GM12892 (cell line): ENCODE results near the gene SRRM5. TPM values are rescaled to one million over a fixed set of nuclear protein-coding genes. Genes with fewer than 3 reads are reported as not detected.

ENCODE experiments used
- DNase-seq: peaks from one replicate; pipeline ENCODE4 v3.0.0; 2011; ENCODE audit not compliant: insufficient read length
- FAIRE-seq: peaks from 2 replicates; lab custom pipeline; 2011; peaks lifted over from hg19 to GRCh38; lab: Jason Lieb, UNC
- POLR2A ChIP-seq: IDR thresholded peaks from 2 replicates; pipeline ENCODE4 v1.6.1; 2011; ENCODE audit warnings: low read depth, low read length, control low read depth
- POLR2AphosphoS5 ChIP-seq: IDR thresholded peaks from 2 replicates; pipeline ENCODE4 v1.6.1; 2011; ENCODE audit warnings: low read depth, low read length, control low read depth
- TAF1 ChIP-seq: IDR thresholded peaks from 2 replicates; pipeline ENCODE4 v1.6.1; 2011; ENCODE audit warnings: low read depth, mild to moderate bottlenecking, control low read depth, low read length, borderline replicate concordance
- polyA plus RNA-seq: library from polyadenylated mRNA; unstranded; fragments of >200 nt; gene quantifications from one replicate; pipeline ENCODE4 v1.2.1, GENCODE V29; 2012; ENCODE audit warnings: missing spikeins, inconsistent platforms; ENCODE audit not compliant: missing spikeins

SRRM5 gene
- 0.34 TPM for polyA plus RNA-seq

DNA sequence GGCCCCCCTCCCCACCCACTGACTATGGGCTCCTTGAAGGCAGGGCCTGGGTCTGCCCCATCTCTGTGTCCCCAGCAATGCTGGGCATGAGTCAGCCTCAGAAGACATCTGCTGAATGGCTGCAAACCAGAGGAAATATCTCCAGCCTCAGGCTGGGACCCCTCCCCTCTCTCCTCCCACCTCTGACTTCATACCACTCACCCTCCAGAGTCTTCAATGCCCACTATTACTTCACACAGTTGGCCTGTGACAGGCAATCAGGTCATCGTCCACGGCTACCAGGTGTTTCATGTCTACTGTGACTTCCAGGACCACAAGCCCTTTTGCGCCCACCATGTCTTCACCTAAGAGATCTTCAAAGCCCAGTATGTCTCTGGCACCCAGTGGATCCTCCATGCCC, at the start of gene SRRM5:
TSS of gene SRRM5 (plus strand) at position 301 of the 400 bp plus-strand sequence. CDS start at position 335, 34 bp downstream.
- FAIRE-seq (no peak), DNase-seq (no peak)
- no peak for TF ChIP-seq TAF1
- TF ChIP-seq POLR2A = no peak
- TF ChIP-seq POLR2AphosphoS5 = no peak

DNA sequence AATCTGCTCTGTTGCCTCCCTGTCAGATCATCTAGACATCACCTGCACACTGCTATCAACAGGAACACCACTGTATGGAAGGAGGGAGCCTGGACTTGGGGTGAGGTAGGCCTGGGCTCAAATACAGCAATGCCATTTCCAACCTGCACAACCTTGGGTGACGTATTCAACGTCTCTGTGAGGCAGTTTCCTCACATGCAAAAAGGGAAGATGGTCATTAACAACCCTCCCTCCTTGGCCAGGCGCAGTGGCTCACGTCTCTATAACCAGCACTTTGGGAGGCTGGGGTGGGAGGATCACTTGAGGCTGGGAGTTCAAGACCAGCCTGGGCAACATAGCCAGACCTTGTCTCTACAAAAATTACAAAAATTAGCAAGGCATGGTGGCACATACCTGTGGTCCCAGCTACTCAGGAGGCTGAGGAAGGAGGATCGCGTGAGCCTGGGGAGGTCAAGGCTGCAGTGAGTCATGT, 49.6 kb upstream of the SRRM5 start:
- no peak for FAIRE-seq

GRCh38 chr19:43562698-43563241, 49.1 kb upstream of the SRRM5 start:
- no peak for DNase-seq
- no peak for TF ChIP-seq TAF1
- no peak; the same call in 1 of the 2 replicates for TF ChIP-seq POLR2AphosphoS5
- TF ChIP-seq POLR2A = no peak
- peak; percentile 88 for FAIRE-seq

More for the DNA sequence above, 49.6 kb upstream of the SRRM5 start:
- TF ChIP-seq POLR2AphosphoS5 (no peak), TAF1 (no peak), POLR2A (no peak)
- DNase-seq = no peak

DNA sequence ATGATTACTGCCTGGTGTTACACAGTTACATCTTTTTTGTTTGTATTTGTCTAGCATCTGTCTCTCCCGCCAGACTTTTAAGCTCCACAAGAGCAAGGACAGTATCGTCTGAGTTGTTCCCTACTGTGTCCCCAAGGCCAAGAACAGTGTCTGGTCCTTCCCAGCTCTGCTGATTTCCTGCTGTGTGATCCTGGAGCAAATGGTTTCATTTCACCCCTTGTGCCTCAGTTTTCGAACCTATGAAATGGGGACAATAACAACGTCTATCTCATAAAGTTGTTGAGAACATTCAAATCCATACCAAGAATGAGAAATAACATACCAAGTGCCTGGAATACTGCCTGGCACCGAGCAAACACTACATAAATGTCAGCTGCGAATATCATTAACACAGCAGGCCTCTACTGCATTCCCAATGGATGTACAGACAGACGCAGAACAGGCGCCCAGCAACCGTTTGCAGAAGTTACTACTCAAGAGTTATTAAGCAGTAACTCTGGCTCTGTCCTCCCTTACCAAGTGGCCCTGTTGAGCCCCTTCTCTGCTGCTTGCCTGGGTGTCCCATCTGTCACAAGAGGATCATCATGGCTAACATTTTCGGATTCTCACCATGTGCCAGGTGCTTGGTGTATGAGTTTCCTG, 48.0 kb upstream of the SRRM5 start:
- TF ChIP-seq TAF1 (no peak), POLR2AphosphoS5 (no peak), POLR2A (no peak)
- no peak for FAIRE-seq
- no peak for DNase-seq

- DNase-seq (no peak), FAIRE-seq (no peak)
- TF ChIP-seq TAF1 (no peak), POLR2AphosphoS5 (no peak), POLR2A (no peak)
These were observed 47.1 kb upstream of the SRRM5 start for GRCh38 chr19:43564800-43565199.

DNA sequence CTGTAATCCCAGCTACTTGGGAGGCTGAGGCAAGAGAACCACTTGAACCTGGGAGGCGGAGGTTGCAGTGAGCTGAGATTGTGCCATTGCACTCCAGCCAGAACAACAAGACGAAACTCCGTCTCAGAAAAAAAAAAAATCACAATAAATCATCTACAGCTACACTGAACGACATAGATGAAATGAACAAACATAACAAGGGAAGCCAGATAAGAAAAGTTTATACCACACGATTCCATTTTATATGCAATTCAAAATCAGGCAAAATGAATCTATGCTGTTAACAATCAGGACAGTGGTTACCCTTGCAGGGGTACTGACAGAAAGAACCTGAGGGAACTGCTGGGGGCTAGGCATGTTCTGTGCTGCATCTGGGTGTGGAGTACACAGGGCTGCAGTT, 42.2 kb upstream of the SRRM5 start:
- DNase-seq (no peak), FAIRE-seq (no peak)
- TF ChIP-seq POLR2AphosphoS5 = no peak
- no peak for TF ChIP-seq POLR2A
- TF ChIP-seq TAF1 = no peak

DNA sequence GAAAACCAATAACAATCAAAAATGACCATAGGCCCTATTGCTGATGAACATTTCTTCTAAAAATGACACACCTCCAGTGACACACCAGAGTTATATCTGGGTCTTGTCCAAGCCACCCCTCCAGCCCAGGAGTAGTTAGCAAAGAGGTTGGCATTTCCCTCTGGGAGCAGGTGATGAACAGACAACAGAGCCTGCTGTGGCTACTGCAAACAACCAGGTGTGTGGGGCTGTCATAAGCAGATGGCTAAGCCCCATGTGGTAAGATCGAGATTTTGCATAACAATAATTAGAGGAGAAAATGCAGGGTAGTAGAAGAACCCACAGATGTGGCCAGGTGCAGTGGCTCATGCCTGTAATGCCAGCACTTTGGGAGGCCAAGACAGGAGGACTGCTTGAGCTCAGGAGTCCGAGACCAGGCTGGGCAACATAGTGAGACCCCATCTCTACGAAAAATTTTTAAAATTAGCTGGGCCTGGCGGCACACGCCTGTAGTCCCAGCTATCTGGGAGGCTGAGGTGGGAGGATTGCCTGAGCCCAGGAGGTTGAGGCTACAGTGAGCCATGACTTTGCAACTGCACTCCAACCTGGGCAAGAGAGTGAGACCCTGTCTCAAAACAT, 41.6 kb upstream of the SRRM5 start:
- TF ChIP-seq POLR2AphosphoS5 = no peak
- no peak for TF ChIP-seq POLR2A
- no peak for TF ChIP-seq TAF1
- DNase-seq (no peak), FAIRE-seq (no peak)

GRCh38 chr19:43572171-43572588, 39.7 kb upstream of the SRRM5 start:
- FAIRE-seq (no peak), DNase-seq (no peak)
- TF ChIP-seq POLR2AphosphoS5 (no peak), POLR2A (no peak), TAF1 (no peak)

DNA sequence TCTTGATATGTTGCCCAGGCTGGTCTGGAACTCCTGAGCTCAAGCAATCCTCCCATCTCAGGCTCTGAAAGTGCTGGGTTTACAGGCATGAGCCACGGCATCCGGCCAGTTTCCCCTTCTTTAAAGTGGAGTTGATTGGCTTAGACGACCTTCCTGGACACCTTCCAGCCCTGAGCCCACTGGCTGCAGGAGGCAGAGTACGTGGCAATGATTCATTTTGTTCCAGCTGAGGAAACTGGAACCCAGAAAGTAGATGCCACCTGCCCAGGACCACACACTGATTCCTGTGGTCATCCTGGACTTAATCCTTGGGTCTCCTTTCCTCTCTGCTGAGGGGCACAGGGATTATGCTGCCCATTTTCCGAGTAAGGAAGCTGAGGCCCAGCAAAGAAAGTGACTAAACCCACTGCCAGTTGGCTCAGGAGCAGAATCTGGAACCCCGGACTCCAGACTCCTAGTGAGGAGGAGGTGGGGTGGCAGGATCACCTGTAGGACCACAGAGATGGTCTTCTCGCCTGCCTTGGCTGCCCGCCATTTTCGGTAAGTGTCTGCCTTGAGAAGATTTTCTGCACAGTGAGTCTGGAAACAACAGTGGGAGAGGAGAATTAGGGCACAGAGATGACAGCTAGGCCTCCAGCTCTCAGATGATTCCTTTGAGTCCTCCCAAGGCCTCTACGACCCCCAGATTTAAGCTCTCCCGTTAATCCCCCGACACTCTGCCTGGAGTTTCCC, 37.3 kb upstream of the SRRM5 start:
- FAIRE-seq (no peak), DNase-seq (no peak)
- no peak for TF ChIP-seq TAF1
- no peak for TF ChIP-seq POLR2AphosphoS5
- no peak for TF ChIP-seq POLR2A

DNA sequence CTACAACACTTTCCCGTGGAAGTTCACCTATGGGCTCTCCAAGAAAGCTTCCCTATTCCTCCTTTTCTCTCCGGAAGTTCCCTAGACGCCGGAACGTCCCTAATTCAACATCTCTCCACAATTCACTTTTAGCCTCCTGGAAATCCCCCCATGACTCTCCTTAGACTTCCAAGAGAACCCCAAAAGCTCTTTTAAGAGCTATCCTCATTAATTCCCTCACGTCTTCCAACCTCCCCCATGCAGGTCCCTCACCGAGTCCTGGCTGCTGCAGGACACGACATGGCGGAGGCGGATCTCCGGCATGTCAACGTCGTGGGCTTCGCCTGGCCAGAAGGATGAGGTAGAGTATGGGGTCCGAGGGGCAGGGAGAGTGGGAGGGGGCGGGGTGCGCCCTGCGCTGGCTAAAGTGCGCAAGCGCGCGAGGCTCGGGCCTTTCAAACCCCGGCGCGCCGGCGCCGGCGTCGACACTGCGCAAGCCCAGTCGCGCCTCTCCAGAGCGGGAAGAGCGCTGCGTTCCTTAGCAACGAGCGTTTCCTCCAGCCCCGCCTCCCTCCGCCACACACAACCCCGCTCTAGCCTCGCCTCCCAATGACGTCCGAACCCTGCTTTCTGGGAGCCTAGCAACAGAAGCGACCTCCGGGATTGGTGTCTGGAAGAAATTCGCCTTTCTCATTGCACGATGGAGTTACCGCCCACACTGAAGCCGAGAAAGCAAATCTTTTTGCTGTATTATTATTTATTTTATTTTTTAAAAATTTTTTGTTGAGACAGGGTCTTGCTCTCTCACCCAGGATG, 36.5 kb upstream of the SRRM5 start, which contains the start of the genes PINLYP and XRCC1:
TSS of gene PINLYP (plus strand) at position 646 of the 795 bp plus-strand sequence. CDS start 1,391 bp downstream, outside the sequence.
TSS of gene XRCC1 (minus strand) at position 372 of the 795 bp plus-strand sequence. CDS start at position 303, 69 bp downstream.
- peak; percentile 100 for FAIRE-seq
- peak; percentile 94 for DNase-seq

More for the DNA sequence above, 36.5 kb upstream of the SRRM5 start, which contains the start of the genes PINLYP and XRCC1:
- TF ChIP-seq TAF1 (0 out of 2 replicates have a peak, but pooled peaks have one; percentile 18), POLR2A (peak; percentile 67; the same call in 1 of the 2 replicates), POLR2AphosphoS5 (peak; percentile 61; the same call in 1 of the 2 replicates)
